Heart left ventricle (tissue), 16 donors: ENCODE measurements around the gene HOXC10. TPM values are rescaled to one million over a fixed set of nuclear protein-coding genes. Genes with fewer than 3 reads are reported as not detected.

ENCODE experiments used
- ATAC-seq, 4 donors: fragments of 200-7000 bp; cut with Tn5 transposase; one replicate each; pipeline ENCODE4 v1.9.1; 2020 to 2022; ENCODE audit warnings: moderate library complexity in 4 of 4, mild to moderate bottlenecking in 3 of 4, moderate number of reproducible peaks in 1 of 4
- DNase-seq, 5 donors: peaks; one replicate each; pipeline ENCODE4 v3.0.0-alpha.2; 2020
- H3K27ac ChIP-seq, 12 donors: fragments of 200-600 bp; sonication (generic) in 4 of 12; one replicate each; pipeline versions ENCODE4 v1.5.0 to v1.8.0; 2016 to 2022; ENCODE audit warnings: mild to moderate bottlenecking in 2 of 12
- H3K27me3 ChIP-seq, 9 donors: fragments of 200-600 bp; sonication (generic) in 2 of 9; one replicate each; pipeline versions ENCODE4 v1.5.1 to v1.8.0; 2016 to 2022; ENCODE audit warnings: mild to moderate bottlenecking in 3 of 9
- H3K36me3 ChIP-seq, 9 donors: fragments of 200-600 bp; sonication (generic) in 2 of 9; one replicate each; pipeline versions ENCODE4 v1.5.0 to v1.8.0; 2018 to 2022; ENCODE audit warnings: mild to moderate bottlenecking in 2 of 9
- H3K4me1 ChIP-seq, 12 donors: fragments of 200-600 bp; sonication (generic) in 4 of 12; one replicate each; pipeline versions ENCODE4 v1.5.0 to v1.8.0; 2016 to 2022; ENCODE audit warnings: mild to moderate bottlenecking in 3 of 12
- H3K4me3 ChIP-seq, 12 donors: fragments of 200-600 bp; sonication (generic) in 4 of 12; one replicate each; pipeline versions ENCODE4 v1.5.0 to v1.8.0; 2017 to 2022; ENCODE audit warnings: mild to moderate bottlenecking in 9 of 12, moderate library complexity in 4 of 12
- H3K9me3 ChIP-seq, 12 donors: fragments of 200-600 bp; sonication (generic) in 4 of 12; one replicate each; pipeline versions ENCODE4 v1.5.0 to v1.8.0; 2016 to 2022; ENCODE audit warnings: mild to moderate bottlenecking in 1 of 12
- POLR2A ChIP-seq, 2 donors: fragments of 450-650 bp; IDR thresholded peaks; one replicate each; pipeline ENCODE4 v1.6.1; 2017; ENCODE audit warnings: antibody characterized with exemption in 2 of 2, mild to moderate bottlenecking in 2 of 2, moderate library complexity in 2 of 2
- WGBS, 4 donors: extraction: QIAGEN DNeasy Blood & Tissue Kit in 2 of 4; methylation state at CpG; one replicate each; pipeline versions ENCODE4 v1.1.5 to v1.1.7; 2013 to 2018; 5-methylcytosine and 5-hydroxymethylcytosine counted together
- intact Hi-C, 10 donors: fragments of 100-400 bp; cut with DNase I; formaldehyde crosslinking; loops; one replicate each; pipeline versions ENCODE4 v1.11.1 to v1.14.2; 2022
- polyA plus RNA-seq, 2 donors: library from polyadenylated mRNA; stranded (reverse); fragments of 200-250 nt; gene quantifications; one replicate each; pipeline ENCODE4 v1.2.3, GENCODE V29; 2013
- total RNA-seq, 9 donors: library from RNA; depleted of rRNA in 2 of 9; stranded (reverse); fragments of >200 nt in 2 of 9; fragmentation: NEBNext Ultra II Directional in 3 of 9; extraction: Animal tissue kit (Norgen Biotek cat#: 25700) in 3 of 9; gene quantifications; one replicate each; pipeline versions ENCODE4 v1.1.0 to v1.2.4, GENCODE V29; 2016 to 2023
- TF ChIP-seq, protein P1 (sequence below), 12 donors: fragments of 200-600 bp; sonication (generic) in 4 of 12; IDR thresholded peaks; one replicate each; pipeline versions ENCODE4 v1.5.0 to v1.8.0; 2018 to 2022; ENCODE audit warnings: antibody characterized with exemption in 12 of 12, mild to moderate bottlenecking in 5 of 12
- donor health status: ischemic (EF 13 %, LVEDD 7.1; RV severe dilation, severe dysfunction).
- donor health status: healthy with polysubstance abuse.
- donor health status: DM: no; HTN: yes; CAD: no.
- donor health status: DM: no; HTN: no; CAD: no.
- donor health status: ischemic (EF 25% LVEDD 6.9; RV normal size, moderate dysfunction).
- donor health status: ischemic (EF 25% LVEDD 5.7; RV mildly dilated, moderate dysfunction).
- donor health status: healthy.
- donor health status: DM: yes; HTN: yes; CAD: no.
- donor health status: ischemic (EF 35%, LVEDD 5.7; RV mildly dilated, moderate dysfunction).
- donor health status: nonischemic (EF 11% LVEDD 7.7; RV severe dilation, severe dysfunction).
- donor health status: DM: yes; HTN: yes; CAD: no.
- donor health status: PGD.
- donor health status: ischemic (EF 29% LVEDD 5.4; RV normal size, mild dysfunction).
- donor health status: nonischemic (EF 23%, LVEDD 6.1; RV moderate dilation, normal function).

HOXC10 gene
- total and polyA plus RNA-seq, 11 donors, result not detected

DNA sequence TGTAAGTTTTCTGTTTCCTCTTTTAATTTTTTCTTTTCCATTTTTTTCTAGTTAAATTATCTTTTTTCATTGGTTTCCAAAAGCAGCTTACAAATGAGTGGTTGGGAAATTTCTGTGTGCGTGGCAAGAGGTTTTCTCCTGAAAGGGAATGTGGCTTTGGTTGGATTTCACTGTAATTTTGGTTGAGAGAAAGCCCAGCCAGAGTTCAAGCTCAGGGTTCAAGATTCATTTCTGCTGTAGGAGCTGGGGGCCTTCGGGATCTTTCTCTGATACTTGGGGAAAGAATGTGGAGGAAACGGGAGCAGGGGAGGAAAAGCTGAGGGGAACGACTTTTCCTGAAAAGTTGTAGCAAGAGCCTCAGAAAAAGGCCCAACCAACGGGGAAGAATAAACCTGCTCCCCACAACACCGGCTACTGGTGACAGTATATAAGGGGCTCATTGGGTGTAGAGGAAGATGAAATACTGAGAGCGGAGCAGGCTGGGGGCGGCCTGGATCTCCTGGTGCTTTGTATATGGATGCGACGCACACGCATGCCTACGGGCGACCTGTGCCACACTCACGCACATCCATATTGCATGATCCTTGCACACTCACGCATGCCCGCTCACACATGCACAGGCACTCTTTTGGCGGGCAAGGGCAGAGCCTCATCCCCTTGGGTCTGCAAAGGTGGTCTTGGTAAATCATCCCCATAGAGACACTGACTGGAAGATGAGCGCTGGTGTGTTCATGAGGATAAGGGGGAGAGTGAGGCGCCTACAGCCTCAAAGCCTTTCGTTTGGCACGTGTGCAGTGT lies 1.9 kb downstream of the HOXC10 start:
- TF ChIP-seq, protein P1, sequence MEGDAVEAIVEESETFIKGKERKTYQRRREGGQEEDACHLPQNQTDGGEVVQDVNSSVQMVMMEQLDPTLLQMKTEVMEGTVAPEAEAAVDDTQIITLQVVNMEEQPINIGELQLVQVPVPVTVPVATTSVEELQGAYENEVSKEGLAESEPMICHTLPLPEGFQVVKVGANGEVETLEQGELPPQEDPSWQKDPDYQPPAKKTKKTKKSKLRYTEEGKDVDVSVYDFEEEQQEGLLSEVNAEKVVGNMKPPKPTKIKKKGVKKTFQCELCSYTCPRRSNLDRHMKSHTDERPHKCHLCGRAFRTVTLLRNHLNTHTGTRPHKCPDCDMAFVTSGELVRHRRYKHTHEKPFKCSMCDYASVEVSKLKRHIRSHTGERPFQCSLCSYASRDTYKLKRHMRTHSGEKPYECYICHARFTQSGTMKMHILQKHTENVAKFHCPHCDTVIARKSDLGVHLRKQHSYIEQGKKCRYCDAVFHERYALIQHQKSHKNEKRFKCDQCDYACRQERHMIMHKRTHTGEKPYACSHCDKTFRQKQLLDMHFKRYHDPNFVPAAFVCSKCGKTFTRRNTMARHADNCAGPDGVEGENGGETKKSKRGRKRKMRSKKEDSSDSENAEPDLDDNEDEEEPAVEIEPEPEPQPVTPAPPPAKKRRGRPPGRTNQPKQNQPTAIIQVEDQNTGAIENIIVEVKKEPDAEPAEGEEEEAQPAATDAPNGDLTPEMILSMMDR (IDR thresholded peaks at IDR 0.05), result no peak
- no peak for TF ChIP-seq POLR2A (IDR thresholded peaks at IDR 0.05)
- Histone ChIP-seq H3K4me3 (no peak overlapping the region), H3K4me1 (peaks cover 0 to 27% (median 13%) of the 10 kb centered on the region in 12 donors), H3K27me3 (peaks cover 72 to 100% (median 98%) of the 10 kb centered on the region in 9 donors), H3K9me3 (no peaks in the 10 kb centered on the region), H3K27ac (no peak overlapping the region), H3K36me3 (no peaks in the 10 kb centered on the region)
- 14 to 20% (median 16%) methylated on average over 21 of the region's 21 CpGs for WGBS, 4 donors
- ATAC-seq (no peak), DNase-seq (no peak)
- intact Hi-C loops, result loop anchor here in 1 of 10 donors (5.0 kb wide), 1 partner anchor 210 kb away; no protein-coding TSS in a partner anchor

GRCh38 chr12:53987787-53988230 lies 2.9 kb downstream of the HOXC10 start:
- H3K4me1 ChIP-seq, result peaks cover 0 to 27% (median 13%) of the 10 kb centered on the region in 12 donors
- no peaks in the 10 kb centered on the region for H3K9me3 ChIP-seq
- DNase-seq (no peak), ATAC-seq (no peak)
- 9 to 18% (median 12%) methylated on average over 4 of the region's 4 CpGs for WGBS, 4 donors
- no peak overlapping the region for H3K27ac ChIP-seq
- H3K27me3 ChIP-seq, result peaks cover 75 to 100% (median 98%) of the 10 kb centered on the region in 9 donors
- intact Hi-C loops, result loop anchor here in 1 of 10 donors (5.0 kb wide), 1 partner anchor 211 kb away; no protein-coding TSS in a partner anchor
- H3K4me3 ChIP-seq, result no peak overlapping the region
- H3K36me3 ChIP-seq, result no peaks in the 10 kb centered on the region
- TF ChIP-seq POLR2A (IDR thresholded peaks at IDR 0.05), result no peak
- TF ChIP-seq, protein P1 (IDR thresholded peaks at IDR 0.05), result no peak

DNA sequence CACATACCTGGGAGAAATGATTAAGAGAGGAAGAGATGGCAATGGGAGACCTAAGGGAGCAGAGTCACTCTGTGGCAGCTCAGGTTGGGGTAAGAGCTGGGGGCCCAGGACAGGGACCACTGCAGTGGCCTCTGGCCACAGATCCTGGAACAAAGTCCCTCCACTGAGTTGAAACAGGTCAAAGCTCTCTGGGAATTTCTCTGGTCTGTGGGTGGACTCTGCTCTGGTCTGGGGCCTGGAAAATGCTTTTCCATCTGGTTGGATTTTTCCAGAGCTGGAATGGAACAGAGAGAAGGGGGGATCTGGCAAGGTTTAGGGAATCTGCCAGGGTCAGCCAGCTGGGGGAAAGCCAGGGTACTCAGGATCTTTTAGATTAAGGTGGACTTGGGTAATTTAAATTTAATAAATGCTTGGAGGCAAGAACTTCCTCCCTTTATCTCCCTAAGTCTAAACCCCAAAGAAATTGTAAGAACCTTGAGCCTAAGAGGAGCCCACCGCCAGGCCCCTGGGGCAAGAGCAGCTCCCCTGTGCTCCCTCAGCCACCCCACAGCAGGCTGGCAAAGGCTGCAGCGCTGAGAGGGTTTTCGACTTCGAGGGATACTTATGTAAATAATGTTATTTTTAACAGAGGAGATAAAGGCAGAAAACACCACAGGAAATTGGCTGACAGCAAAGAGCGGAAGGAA lies 3.7 kb downstream of the HOXC10 start:
- H3K4me1 ChIP-seq, result peaks cover 0 to 27% (median 14%) of the 10 kb centered on the region in 12 donors
- intact Hi-C loops, result loop anchor here in 1 of 10 donors (5.0 kb wide), 1 partner anchor 211 kb away; no protein-coding TSS in a partner anchor
- no peaks in the 10 kb centered on the region for H3K9me3 ChIP-seq
- DNase-seq, result no peak
- TF ChIP-seq POLR2A (IDR thresholded peaks at IDR 0.05), result no peak
- TF ChIP-seq, protein P1 (IDR thresholded peaks at IDR 0.05), result no peak
- H3K27me3 ChIP-seq, result peaks cover 75 to 100% (median 98%) of the 10 kb centered on the region in 9 donors
- no peak overlapping the region for H3K27ac ChIP-seq
- 1 to 8% (median 4%) methylated on average over 5 of the region's 5 CpGs for WGBS, 4 donors
- no peaks in the 10 kb centered on the region for H3K36me3 ChIP-seq
- ATAC-seq, result no peak
- H3K4me3 ChIP-seq, result no peak overlapping the region
